GM12874 (cell line): ENCODE results near the gene EDAR.

Experiments used
- CTCF ChIP-seq: IDR thresholded peaks from 2 replicates; pipeline ENCODE4 v1.5.1; 2011; ENCODE audit warnings: low read depth, mild to moderate bottlenecking, control low read depth, low read length, moderate library complexity; ENCODE audit not compliant: insufficient read depth

EDAR gene

GRCh38 chr2:108910011-108910431 lies 79.0 kb downstream of the EDAR start:
- TF ChIP-seq CTCF: no peak

DNA sequence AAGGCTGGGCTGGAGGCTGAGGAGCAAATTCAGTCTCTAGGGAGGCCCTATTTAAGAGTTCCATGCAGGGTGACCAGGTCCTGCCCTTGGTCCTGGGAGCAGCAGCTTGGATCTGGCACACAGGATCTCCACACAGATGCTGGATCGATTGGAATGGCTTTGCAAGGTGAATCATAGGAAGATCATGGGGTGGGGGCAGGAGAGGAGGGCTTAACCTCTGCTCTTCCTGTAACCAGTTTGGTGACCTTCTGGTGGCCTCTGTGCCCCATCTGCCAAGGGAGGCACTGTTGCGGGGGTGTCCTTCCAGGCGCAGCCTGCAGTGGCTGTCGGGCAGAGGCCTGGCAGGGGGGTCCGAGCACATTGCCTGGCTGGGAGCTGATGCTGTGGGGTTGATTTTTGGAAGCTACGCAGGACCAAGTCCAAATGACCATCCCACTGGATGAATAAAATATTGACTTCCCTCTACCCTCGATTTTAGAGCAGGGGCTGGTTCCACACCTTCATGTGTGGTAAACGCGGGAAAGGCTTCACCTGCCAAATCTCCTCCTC lies 79.7 kb downstream of the EDAR start:
- no peak for TF ChIP-seq CTCF

DNA sequence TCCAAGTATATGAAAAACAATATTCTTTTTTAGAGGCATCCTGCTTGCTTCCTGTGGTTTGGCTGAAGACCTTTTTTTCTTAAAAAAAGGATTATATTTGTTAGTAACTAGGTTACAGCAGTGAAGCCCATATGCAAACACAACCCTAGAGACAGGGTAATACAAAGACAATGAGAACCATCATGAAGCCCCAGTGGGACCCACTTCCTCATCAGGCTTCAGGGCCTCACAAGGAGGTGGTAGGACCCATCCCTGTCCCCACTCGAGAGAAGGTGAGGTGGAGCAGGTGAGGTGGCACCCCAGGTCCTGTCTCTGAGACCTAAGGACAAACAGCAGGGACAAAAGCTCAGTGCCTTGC lies 80.3 kb downstream of the EDAR start:
- no peak for TF ChIP-seq CTCF

DNA sequence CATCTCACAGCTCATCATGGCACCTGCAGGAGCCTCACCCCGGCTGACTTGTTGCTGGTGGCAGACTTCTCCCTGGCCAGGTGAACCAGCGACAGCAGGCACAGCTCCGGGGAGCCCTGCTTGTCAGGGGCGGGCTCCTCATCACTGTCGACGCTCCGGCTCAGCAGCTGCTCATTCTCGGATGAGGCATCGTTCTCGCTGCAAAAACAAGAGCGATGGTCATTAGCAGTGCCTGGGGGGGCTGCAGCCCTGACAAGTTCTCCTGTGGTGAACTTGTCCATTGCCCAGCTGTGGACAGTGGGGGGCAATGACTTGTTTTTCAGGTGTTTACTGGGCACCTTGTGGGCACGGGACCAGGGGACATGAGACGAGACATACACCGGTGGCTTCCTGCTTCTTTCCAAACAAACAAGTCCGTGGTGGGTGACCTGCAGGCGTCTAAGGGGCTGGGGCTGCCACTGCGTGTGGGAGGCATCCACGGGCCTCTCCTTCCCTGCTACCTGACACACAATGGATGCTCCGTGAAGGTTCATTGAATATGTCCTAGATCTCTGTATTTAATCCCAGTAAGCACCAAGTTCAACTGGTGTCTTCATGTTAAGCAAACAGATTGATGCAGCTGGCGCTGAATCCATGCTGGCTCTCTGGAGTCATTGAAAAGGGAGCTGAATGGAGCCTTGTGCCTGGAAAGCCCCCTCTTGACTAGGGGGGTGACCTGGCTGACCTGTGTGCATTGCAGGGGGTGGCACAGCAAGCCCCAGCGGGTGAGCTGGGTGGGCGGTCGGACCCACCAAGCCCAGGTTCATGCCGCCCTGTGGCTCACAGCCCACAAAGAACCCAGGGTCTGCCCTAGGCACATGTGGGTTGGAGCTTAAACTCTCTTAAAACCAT lies 81.0 kb downstream of the EDAR start:
- no peak for TF ChIP-seq CTCF

- TF ChIP-seq CTCF: no peak
Observed at GRCh38 chr2:108906403-108907077, 82.5 kb downstream of the EDAR start.

DNA sequence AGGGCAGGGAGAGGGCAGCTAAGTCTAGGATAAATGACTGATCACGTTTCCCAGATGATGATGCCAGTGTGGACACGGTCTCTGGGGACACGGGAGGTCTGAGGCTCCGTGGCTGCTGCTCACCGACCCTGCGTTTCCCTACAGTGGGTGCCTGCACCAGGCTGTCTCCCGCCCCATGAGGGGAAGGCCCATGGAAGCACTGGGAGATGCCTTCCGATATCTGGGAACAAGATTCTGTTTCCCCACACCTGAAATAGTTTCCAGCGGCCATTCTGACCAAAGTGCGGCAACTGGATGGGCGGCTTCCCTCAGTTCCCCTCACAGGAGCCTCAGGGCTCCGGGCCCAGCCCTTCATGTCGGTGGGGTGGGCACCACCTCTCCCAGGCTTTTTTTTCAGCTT lies 83.1 kb downstream of the EDAR start:
- no peak for TF ChIP-seq CTCF

DNA sequence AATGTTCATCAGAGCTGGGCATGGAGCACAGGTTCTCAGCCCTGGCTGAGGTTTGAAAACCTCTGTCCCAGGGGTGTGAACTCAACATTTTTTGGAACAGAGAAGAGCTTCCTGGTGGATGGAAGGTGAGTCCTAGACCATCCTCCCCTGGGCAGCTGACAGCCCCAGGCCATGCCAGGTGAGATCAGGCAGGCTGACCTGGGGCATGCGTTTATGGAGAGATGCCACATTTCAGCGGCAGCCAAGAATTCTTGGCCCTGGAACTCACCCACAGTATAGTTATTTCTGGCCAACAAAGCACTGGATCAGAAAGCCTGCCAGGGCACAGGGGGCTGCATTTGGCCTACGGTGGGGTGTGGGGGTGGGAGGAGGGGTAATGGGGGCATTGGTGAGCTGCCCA lies 83.8 kb downstream of the EDAR start:
- TF ChIP-seq CTCF: no peak
